Neural progenitor cell (in vitro differentiated cells): ENCODE measurements around the gene BMERB1.

Experiments used
- CTCF ChIP-seq: fragments of 200-600 bp; sonication (generic); IDR thresholded peaks from 2 replicates; pipeline ENCODE4 v1.5.1; 2017; ENCODE audit warnings: antibody characterized with exemption, mild to moderate bottlenecking
- EZH2 ChIP-seq: fragments of 200-600 bp; sonication (generic); IDR thresholded peaks from 2 replicates; pipeline ENCODE4 v1.6.1; 2017; ENCODE audit warnings: antibody characterized with exemption, mild to moderate bottlenecking, moderate library complexity

GRCh38 chr16:15552507-15552906 lies 118.1 kb downstream of the BMERB1 start:
- TF ChIP-seq CTCF = no peak
- TF ChIP-seq EZH2 = no peak
